Hippocampal formation (tissue), 2 donors: ENCODE results near the gene FSIP1.
A peak's percentile ranks its signal among the peaks of the same experiment; 100 is the strongest.

Source experiments
- DNase-seq, 2 donors: peaks; one replicate each; lab custom pipeline; 2025; lab: John Stamatoyannopoulos, UW

FSIP1 gene

GRCh38 chr15:39792025-39792843 lies 9.6 kb upstream of the FSIP1 start:
- no peak for DNase-seq

- no peak for DNase-seq
Observed at GRCh38 chr15:39789736-39790135, 7.1 kb upstream of the FSIP1 start.

DNA sequence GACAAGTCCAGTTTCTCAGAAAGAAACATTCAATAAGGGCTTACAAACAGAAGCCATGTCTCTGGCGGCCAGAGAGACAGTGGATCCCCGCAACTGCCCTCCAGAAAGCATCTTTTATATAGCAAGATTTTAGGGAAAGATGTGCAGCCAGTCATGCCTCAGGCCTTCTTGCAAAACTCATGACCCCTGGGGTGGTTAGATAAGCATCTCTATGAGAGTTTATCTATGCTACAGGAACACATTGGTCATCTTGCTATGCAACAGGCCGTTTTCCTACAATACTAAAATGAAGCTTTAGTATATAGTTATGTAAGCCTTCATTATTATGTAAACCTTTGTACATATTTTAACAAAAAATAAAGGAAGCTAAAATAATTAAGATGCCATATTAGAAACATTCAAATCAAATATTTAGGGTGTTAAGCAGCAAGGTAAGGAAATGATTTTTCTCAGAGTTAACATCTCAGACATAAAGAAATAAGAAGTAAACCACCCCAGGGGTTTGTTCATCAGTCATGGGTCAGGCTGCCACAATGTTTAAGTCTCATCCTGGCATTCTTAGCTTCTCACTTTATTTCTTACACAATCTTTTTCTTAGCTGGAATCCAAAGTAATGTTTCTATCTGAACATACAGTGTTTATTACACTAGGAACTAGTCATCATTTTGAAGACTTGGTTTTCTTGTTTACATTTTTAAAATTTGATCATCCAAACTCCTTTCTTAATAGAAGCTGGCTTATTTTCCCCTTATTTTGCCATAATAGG lies 6.3 kb upstream of the FSIP1 start:
- no peak for DNase-seq

GRCh38 chr15:39788108-39788507 lies 5.5 kb upstream of the FSIP1 start:
- no peak for DNase-seq

DNA sequence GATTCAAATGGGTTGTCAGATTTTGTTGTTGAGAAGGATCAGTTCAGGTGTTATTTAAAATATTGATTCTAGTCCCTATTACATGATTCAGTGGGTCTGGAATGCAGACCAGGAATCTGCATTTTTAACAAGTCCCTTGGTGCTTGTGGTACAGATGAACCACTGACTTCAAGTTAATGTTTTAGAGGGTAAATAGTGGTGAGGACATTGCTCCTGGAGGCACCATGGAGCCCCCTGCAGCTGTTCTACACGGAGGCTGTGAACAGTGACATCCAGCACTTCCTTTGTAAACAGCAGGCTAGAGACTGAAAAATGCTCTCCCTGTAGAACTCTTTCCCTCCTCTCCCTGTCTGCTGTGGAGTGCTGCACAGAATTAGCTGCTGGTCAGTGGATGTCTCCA lies 4.8 kb upstream of the FSIP1 start:
- DNase-seq: no peak

- peak in 1 of 2 donors; percentile 50 for DNase-seq
Observed at GRCh38 chr15:39786447-39787056, 3.9 kb upstream of the FSIP1 start.

GRCh38 chr15:39785841-39786240 lies 3.2 kb upstream of the FSIP1 start:
- DNase-seq: no peak

DNA sequence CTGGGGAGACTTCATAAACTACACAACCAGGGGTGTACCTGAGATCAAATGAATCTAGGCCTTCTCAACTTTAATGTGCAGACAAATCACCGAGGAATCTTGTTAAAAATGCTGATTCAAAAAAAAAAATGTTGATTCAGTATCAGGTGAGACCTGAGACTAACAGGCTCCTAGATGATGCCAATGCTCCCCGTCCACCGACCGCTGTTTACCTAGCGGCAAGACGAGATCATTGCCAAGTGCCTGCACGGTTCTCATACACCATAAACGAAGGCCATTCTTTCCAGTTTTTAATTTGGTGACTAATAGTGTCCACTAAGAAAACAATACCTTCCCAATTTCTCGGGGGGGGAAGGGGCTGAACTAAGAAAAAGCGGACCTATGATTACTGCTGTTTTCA lies 2.5 kb upstream of the FSIP1 start:
- DNase-seq: no peak

DNA sequence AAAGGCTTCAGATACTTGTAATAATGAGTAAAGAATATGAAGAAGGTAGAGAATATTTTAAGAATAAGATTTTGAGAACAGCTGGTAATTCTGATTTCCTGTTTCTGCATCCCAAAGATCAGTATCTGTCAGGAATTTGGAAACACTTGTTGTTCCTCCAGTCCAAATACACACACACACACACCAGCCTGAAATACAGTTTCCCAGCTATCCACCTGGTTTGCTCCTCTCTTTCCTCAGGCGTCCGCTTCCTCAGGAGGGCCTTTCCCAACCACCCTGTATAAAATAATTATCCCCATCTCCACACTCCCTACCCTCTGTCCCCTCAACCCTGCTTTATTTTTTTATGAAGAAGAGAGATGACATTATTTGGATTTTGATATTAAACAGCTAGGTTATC lies 2.0 kb upstream of the FSIP1 start:
- no peak for DNase-seq

- DNase-seq: no peak
Observed at GRCh38 chr15:39784125-39784524, 1.5 kb upstream of the FSIP1 start.

DNA sequence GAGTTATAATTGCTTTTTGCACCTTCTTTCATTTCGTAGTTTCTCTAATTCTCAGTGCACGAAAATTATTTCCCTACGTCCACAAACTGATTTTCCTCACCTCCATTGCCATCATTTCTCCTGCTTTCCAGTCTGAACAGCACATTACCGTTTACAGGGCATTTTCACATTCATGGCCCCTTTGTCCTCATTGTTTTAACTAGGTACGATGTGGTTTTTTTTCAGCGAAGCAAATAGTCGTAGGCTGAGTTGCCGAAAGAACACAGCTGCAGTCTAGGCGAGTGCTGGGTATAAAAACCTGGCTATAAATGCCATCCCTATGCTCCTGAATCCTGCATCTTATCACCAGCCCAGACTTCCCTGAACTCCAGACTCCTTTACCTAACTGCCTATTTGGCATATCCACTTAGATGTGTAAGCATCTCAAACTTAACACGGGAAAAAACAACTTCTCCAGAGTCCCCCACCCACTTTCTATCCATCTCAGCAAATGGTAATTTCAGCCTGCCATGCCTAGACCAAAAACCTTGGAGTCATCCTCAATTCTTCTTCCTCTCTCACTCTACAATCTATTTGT lies 691 bp upstream of the FSIP1 start:
- no peak for DNase-seq

- DNase-seq: no peak
Observed at GRCh38 chr15:39781967-39782302, 706 bp downstream of the FSIP1 start.

GRCh38 chr15:39781147-39781966 lies 1.3 kb downstream of the FSIP1 start:
- DNase-seq: no peak

GRCh38 chr15:39778021-39778420 lies 4.6 kb downstream of the FSIP1 start:
- no peak for DNase-seq

DNA sequence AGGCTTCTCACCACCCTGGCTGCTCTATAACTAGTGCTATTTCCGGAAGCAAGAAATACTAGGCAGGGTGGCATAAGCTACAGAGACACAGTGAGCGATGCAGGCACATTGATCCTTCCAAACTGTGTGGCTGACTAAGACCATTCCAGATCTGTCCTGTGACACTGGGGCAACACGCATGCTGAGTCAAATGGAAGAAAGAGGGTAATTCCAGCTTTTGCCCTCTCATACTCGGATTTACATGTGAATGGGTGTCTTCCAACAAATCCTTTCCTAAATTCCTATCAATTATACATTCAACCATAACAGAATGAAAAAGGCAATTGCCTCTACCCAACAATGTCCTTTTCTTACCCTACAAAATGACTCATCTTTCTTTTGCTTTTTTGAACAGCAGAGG lies 5.1 kb downstream of the FSIP1 start:
- no peak for DNase-seq

GRCh38 chr15:39776068-39776467 lies 6.6 kb downstream of the FSIP1 start:
- no peak for DNase-seq

DNA sequence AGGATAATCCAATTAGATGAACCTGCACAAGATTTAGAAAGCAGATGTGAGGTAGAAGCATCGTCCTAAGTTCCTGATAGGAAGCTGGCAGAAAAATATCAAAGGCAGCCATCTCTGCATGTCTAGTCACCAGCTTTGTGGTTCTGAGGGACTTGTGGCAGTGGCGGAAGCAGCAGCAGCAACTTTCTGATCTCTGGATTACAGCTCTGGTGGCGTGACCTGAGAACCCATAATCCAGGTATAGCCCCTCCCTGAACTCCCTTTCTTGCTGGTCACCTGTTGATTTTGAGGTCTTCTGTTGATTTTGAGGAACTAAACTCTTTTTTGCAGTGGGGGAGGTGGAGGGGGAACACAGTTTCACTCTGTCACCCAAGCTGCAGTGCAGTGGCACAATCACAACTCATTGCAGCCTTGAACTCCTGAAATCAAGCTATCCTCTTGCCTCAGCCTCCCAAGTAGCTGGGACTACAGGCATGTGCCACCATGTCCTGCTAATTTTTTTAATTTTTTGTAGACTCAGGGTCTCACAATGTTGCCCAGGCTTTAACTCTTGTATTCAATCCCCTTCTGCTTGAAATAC lies 7.9 kb downstream of the FSIP1 start:
- DNase-seq: no peak

GRCh38 chr15:39770748-39771689 lies 11.6 kb downstream of the FSIP1 start:
- DNase-seq: no peak

- DNase-seq: no peak
Observed at GRCh38 chr15:39767921-39768320, 14.7 kb downstream of the FSIP1 start.

DNA sequence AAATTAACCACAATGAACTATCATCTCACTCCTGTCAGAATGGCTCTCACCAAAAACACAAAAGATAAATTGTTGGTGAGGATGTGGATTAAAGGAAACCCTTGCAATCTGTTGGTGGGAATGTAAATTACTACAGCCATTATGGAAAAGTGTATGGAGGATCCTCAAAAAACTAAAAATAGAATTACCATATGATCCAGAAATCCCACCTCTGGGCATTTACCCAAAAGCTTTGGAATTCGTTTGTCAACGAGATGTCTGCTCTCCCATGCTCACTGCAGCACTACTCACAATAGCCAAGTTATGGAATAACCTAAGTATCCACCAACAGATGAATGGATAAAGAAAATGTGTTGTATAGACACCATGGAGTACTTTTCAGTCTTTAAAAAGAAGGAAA lies 21.6 kb downstream of the FSIP1 start:
- no peak for DNase-seq
